Neuronal stem cell (in vitro differentiated cells): ENCODE results near the gene EIF4H.

Experiments
- DNase-seq: peaks from one replicate; pipeline ENCODE4 v3.0.0-alpha.2; 2013; ENCODE audit warnings: low spot score
- H2AFZ ChIP-seq: one replicate; pipeline ENCODE4 v1.6.1; 2013; ENCODE audit warnings: mild to moderate bottlenecking, low read length, inconsistent platforms
- H2AK5ac ChIP-seq: 2 replicates; pipeline ENCODE4 v1.6.1; 2013; ENCODE audit warnings: low read depth, mild to moderate bottlenecking, inconsistent platforms, low read length, moderate library complexity, mixed read lengths
- H2BK120ac ChIP-seq: 2 replicates; pipeline ENCODE4 v1.6.1; 2013; ENCODE audit warnings: low read depth, mild to moderate bottlenecking, inconsistent platforms, low read length, moderate library complexity, mixed read lengths
- H2BK12ac ChIP-seq: one replicate; pipeline ENCODE4 v1.6.1; 2013; ENCODE audit warnings: low read length, inconsistent platforms
- H2BK15ac ChIP-seq: 2 replicates; pipeline ENCODE4 v1.6.1; 2013; ENCODE audit warnings: mild to moderate bottlenecking, low read length, inconsistent platforms, mixed read lengths
- H2BK5ac ChIP-seq: one replicate; pipeline ENCODE4 v1.6.1; 2013; ENCODE audit warnings: inconsistent platforms, mild to moderate bottlenecking, low read length, moderate library complexity
- H3K14ac ChIP-seq: one replicate; pipeline ENCODE4 v1.6.1; 2013; ENCODE audit warnings: low read length, inconsistent platforms
- H3K18ac ChIP-seq: 2 replicates; pipeline ENCODE4 v1.6.1; 2013; ENCODE audit warnings: low read length, inconsistent platforms
- H3K23ac ChIP-seq: 2 replicates; pipeline ENCODE4 v1.6.1; 2013; ENCODE audit warnings: low read depth, mild to moderate bottlenecking, mixed read lengths, low read length, inconsistent platforms; ENCODE audit not compliant: poor library complexity
- H3K27ac ChIP-seq: replicated peaks from 3 replicates; pipeline ENCODE4 v1.5.1; 2013; ENCODE audit warnings: low read length, inconsistent platforms
- H3K27me3 ChIP-seq, 3 experiments: 2 replicates each; pipeline ENCODE4 v1.6.1; 2013; ENCODE audit warnings: low read length in 3 of 3, mild to moderate bottlenecking in 2 of 3, inconsistent platforms in 1 of 3, low read depth in 1 of 3, mixed read lengths in 1 of 3, moderate library complexity in 1 of 3; ENCODE audit not compliant: control insufficient read depth in 3 of 3, insufficient read depth in 3 of 3
- H3K36me3 ChIP-seq, 2 donors: replicated peaks in 1 of 2; 2 replicates each; pipeline ENCODE4 v1.6.1; 2013; ENCODE audit warnings: low read length in 2 of 2; ENCODE audit not compliant: control insufficient read depth in 2 of 2, insufficient read depth in 2 of 2
- H3K4ac ChIP-seq: 2 replicates; pipeline ENCODE4 v1.6.1; 2013; ENCODE audit warnings: inconsistent platforms, mild to moderate bottlenecking, low read length, moderate library complexity
- H3K4me1 ChIP-seq, 2 donors: 1 replicate in 1 of 2; 2 replicates in 1 of 2; pipeline ENCODE4 v1.6.1; 2013; ENCODE audit warnings: low read length in 2 of 2, low read depth in 1 of 2; ENCODE audit not compliant: control insufficient read depth in 2 of 2, insufficient read depth in 1 of 2
- H3K4me2 ChIP-seq: one replicate; pipeline ENCODE4 v1.6.1; 2013; ENCODE audit warnings: mild to moderate bottlenecking, low read length, inconsistent platforms; ENCODE audit not compliant: insufficient read depth, poor library complexity, severe bottlenecking
- H3K4me3 ChIP-seq, 2 donors: 2 replicates each; pipeline ENCODE4 v1.5.1; 2013; ENCODE audit warnings: low read length in 2 of 2, mild to moderate bottlenecking in 2 of 2, inconsistent platforms in 1 of 2, moderate library complexity in 1 of 2
- H3K79me1 ChIP-seq: one replicate; pipeline ENCODE4 v1.6.1; 2013; ENCODE audit warnings: low read depth, mild to moderate bottlenecking, inconsistent platforms, low read length, moderate library complexity
- H3K9ac ChIP-seq: one replicate; pipeline ENCODE4 v1.6.1; 2013; ENCODE audit warnings: mild to moderate bottlenecking, low read depth, low read length, inconsistent platforms; ENCODE audit not compliant: poor library complexity
- H3K9me3 ChIP-seq, 2 donors: replicated peaks in 1 of 2; 2 replicates each; pipeline versions ENCODE3 to v1.6.1; 2013; ENCODE audit warnings: low read length in 2 of 2, mild to moderate bottlenecking in 2 of 2, inconsistent platforms in 1 of 2, low read depth in 1 of 2, mixed read lengths in 1 of 2, moderate library complexity in 1 of 2; ENCODE audit not compliant: control insufficient read depth in 2 of 2, insufficient read depth in 1 of 2
- H4K8ac ChIP-seq: one replicate; pipeline ENCODE4 v1.6.1; 2013; ENCODE audit warnings: low read depth, mild to moderate bottlenecking, inconsistent platforms, low read length, moderate library complexity
- H4K91ac ChIP-seq: one replicate; pipeline ENCODE4 v1.6.1; 2013; ENCODE audit warnings: low read length, low read depth, mild to moderate bottlenecking, inconsistent platforms; ENCODE audit not compliant: poor library complexity
- WGBS, 2 donors: extraction: QIAGEN DNeasy Blood & Tissue Kit; methylation state at CpG; one replicate each; pipeline ENCODE4 v1.1.7; 2013; ENCODE audit warnings: missing lambda C conversion rate in 2 of 2, mixed read lengths in 1 of 2; ENCODE audit not compliant: insufficient read length in 2 of 2, insufficient replicate concordance in 1 of 2; ENCODE audit errors: extremely low coverage in 2 of 2; 5-methylcytosine and 5-hydroxymethylcytosine counted together

The EIF4H gene

GRCh38 chr7:74143383-74143782 lies 30.8 kb upstream of the EIF4H start:
- H2AK5ac ChIP-seq: no peak overlapping the region
- H4K91ac ChIP-seq: no peak overlapping the region
- H3K4me2 ChIP-seq: no peak overlapping the region
- no peak overlapping the region for H3K18ac ChIP-seq
- H2BK15ac ChIP-seq: no peak overlapping the region
- WGBS, 2 donors: no CpG with 5 or more reads among the region's 6 CpGs
- no peak overlapping the region for H3K23ac ChIP-seq
- DNase-seq: no peak
- H3K4me3 ChIP-seq: no peak overlapping the region
- H2BK12ac ChIP-seq: no peak overlapping the region
- H3K79me1 ChIP-seq: no peaks in the 10 kb centered on the region
- H3K4ac ChIP-seq: no peak overlapping the region
- peaks cover 0 to 2% of the 10 kb centered on the region in 2 donors for H3K4me1 ChIP-seq
- H3K9me3 ChIP-seq: peaks cover 0 to 3% of the 10 kb centered on the region in 2 donors
- no peak overlapping the region for H3K27ac ChIP-seq
- no peak overlapping the region for H2BK5ac ChIP-seq
- peak overlapping the region; percentile 53 for H2AFZ ChIP-seq
- no peak overlapping the region for H2BK120ac ChIP-seq
- H4K8ac ChIP-seq: no peak overlapping the region
- H3K14ac ChIP-seq: no peak overlapping the region
- H3K9ac ChIP-seq: no peak overlapping the region
- no peaks in the 10 kb centered on the region for H3K36me3 ChIP-seq
- no peaks in the 10 kb centered on the region for H3K27me3 ChIP-seq

- no peak overlapping the region for H3K18ac ChIP-seq
- no peaks in the 10 kb centered on the region for H3K36me3 ChIP-seq
- no peaks in the 10 kb centered on the region for H3K79me1 ChIP-seq
- H3K4me2 ChIP-seq: no peak overlapping the region
- WGBS, 2 donors: no CpG with 5 or more reads among the region's 1 CpG
- H3K4ac ChIP-seq: no peak overlapping the region
- H3K27me3 ChIP-seq: no peaks in the 10 kb centered on the region
- no peak overlapping the region for H2BK12ac ChIP-seq
- no peak for DNase-seq
- H4K8ac ChIP-seq: no peak overlapping the region
- no peak overlapping the region for H2BK120ac ChIP-seq
- H3K4me3 ChIP-seq: no peak overlapping the region
- H3K27ac ChIP-seq: no peak overlapping the region
- H3K23ac ChIP-seq: no peak overlapping the region
- H2AK5ac ChIP-seq: no peak overlapping the region
- no peak overlapping the region for H2BK5ac ChIP-seq
- H3K9me3 ChIP-seq: peaks cover 0 to 3% of the 10 kb centered on the region in 2 donors
- no peaks in the 10 kb centered on the region for H3K4me1 ChIP-seq
- no peak overlapping the region for H2BK15ac ChIP-seq
- H2AFZ ChIP-seq: no peak overlapping the region
- H3K14ac ChIP-seq: no peak overlapping the region
- no peak overlapping the region for H4K91ac ChIP-seq
- H3K9ac ChIP-seq: no peak overlapping the region
These were observed 25.7 kb upstream of the EIF4H start for GRCh38 chr7:74148491-74148890.

GRCh38 chr7:74149071-74149470 lies 25.1 kb upstream of the EIF4H start:
- Histone ChIP-seq H2BK15ac (no peak overlapping the region), H3K27ac (no peak overlapping the region), H3K27me3 (no peaks in the 10 kb centered on the region), H4K8ac (no peak overlapping the region), H2AFZ (no peak overlapping the region), H3K9me3 (peaks cover 0 to 3% of the 10 kb centered on the region in 2 donors), H3K79me1 (no peaks in the 10 kb centered on the region), H3K4me1 (no peaks in the 10 kb centered on the region), H3K4ac (no peak overlapping the region), H3K23ac (no peak overlapping the region), H4K91ac (no peak overlapping the region), H2BK12ac (no peak overlapping the region), H2BK5ac (no peak overlapping the region), H3K14ac (no peak overlapping the region), H2AK5ac (no peak overlapping the region), H3K9ac (no peak overlapping the region), H3K18ac (no peak overlapping the region), H3K4me2 (no peak overlapping the region), H2BK120ac (no peak overlapping the region), H3K4me3 (no peak overlapping the region), H3K36me3 (no peaks in the 10 kb centered on the region)
- WGBS, 2 donors: no CpG with 5 or more reads among the region's 5 CpGs
- DNase-seq: no peak

- H2BK15ac ChIP-seq: no peak overlapping the region
- H3K14ac ChIP-seq: no peak overlapping the region
- H3K79me1 ChIP-seq: no peaks in the 10 kb centered on the region
- H3K9ac ChIP-seq: no peak overlapping the region
- H3K4ac ChIP-seq: no peak overlapping the region
- no peaks in the 10 kb centered on the region for H3K4me1 ChIP-seq
- no peak overlapping the region for H3K18ac ChIP-seq
- H3K4me2 ChIP-seq: no peak overlapping the region
- H4K8ac ChIP-seq: no peak overlapping the region
- H2BK12ac ChIP-seq: no peak overlapping the region
- DNase-seq: no peak
- no peaks in the 10 kb centered on the region for H3K27me3 ChIP-seq
- no peak overlapping the region for H2BK5ac ChIP-seq
- peaks cover 0 to 3% of the 10 kb centered on the region in 2 donors for H3K9me3 ChIP-seq
- H4K91ac ChIP-seq: no peak overlapping the region
- H2AFZ ChIP-seq: no peak overlapping the region
- no peak overlapping the region for H3K23ac ChIP-seq
- WGBS, 2 donors: no CpG with 5 or more reads among the region's 1 CpG
- no peak overlapping the region for H3K27ac ChIP-seq
- H3K4me3 ChIP-seq: no peak overlapping the region
- H3K36me3 ChIP-seq: no peaks in the 10 kb centered on the region
- H2BK120ac ChIP-seq: no peak overlapping the region
- H2AK5ac ChIP-seq: no peak overlapping the region
These were observed 24.6 kb upstream of the EIF4H start for GRCh38 chr7:74149603-74150002.
